Astrocyte of the spinal cord (primary cell): Measurements from ENCODE around the gene GUCY2F.

ENCODE experiments used
- DNase-seq: peaks from one replicate; pipeline ENCODE4 v3.0.0; 2011; ENCODE audit warnings: low read depth, low spot score
- H3K4me3 ChIP-seq: 2 replicates; pipeline ENCODE4 v1.5.1; 2011; ENCODE audit warnings: low read depth, mild to moderate bottlenecking, low read length, moderate library complexity
- in situ Hi-C: cut with HindIII; loops from 2 replicates; pipeline ENCODE4 v1.10.0; 2017; ENCODE audit warnings: low sequenced_read_pairs
- TF ChIP-seq, protein P1 (sequence below): IDR thresholded peaks from 2 replicates; pipeline ENCODE4 v1.5.1; 2012; ENCODE audit warnings: low read depth, mild to moderate bottlenecking, low read length, inconsistent platforms

The GUCY2F gene

GRCh38 chrX:109481986-109482385 lies at the start of gene GUCY2F:
Gene GUCY2F, minus strand, starts transcription at chrX:109482086. Its CDS starts 6,150 bp downstream, at chrX:109475936.
- TF ChIP-seq, protein P1, sequence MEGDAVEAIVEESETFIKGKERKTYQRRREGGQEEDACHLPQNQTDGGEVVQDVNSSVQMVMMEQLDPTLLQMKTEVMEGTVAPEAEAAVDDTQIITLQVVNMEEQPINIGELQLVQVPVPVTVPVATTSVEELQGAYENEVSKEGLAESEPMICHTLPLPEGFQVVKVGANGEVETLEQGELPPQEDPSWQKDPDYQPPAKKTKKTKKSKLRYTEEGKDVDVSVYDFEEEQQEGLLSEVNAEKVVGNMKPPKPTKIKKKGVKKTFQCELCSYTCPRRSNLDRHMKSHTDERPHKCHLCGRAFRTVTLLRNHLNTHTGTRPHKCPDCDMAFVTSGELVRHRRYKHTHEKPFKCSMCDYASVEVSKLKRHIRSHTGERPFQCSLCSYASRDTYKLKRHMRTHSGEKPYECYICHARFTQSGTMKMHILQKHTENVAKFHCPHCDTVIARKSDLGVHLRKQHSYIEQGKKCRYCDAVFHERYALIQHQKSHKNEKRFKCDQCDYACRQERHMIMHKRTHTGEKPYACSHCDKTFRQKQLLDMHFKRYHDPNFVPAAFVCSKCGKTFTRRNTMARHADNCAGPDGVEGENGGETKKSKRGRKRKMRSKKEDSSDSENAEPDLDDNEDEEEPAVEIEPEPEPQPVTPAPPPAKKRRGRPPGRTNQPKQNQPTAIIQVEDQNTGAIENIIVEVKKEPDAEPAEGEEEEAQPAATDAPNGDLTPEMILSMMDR, result no peak
- in situ Hi-C loops, result no loop called here
- no peak within 1 kb of the TSS for H3K4me3 ChIP-seq
- no peak for DNase-seq

DNA sequence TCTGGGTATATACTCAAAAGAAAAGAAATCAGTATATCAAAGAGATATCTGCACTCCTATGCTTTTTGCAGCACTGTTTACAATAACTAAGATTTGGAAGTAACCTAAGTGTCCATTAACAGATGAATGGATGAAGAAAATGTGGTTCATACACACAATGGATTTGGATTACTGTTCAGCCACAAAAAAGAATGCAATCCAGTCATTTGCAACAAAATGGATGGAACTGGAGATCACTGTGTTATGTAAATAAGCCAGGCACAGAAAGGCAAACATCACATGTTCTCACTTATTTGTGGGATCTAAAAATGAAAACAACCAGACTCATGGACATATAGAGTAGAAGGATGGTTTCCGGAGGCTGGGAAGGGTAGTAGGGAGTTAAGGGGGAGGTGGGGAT lies 37.1 kb upstream of the GUCY2F start:
- H3K4me3 ChIP-seq, result no peak overlapping the region
- in situ Hi-C loops, result no loop called here
- DNase-seq, result no peak
- TF ChIP-seq, protein P1, result no peak

DNA sequence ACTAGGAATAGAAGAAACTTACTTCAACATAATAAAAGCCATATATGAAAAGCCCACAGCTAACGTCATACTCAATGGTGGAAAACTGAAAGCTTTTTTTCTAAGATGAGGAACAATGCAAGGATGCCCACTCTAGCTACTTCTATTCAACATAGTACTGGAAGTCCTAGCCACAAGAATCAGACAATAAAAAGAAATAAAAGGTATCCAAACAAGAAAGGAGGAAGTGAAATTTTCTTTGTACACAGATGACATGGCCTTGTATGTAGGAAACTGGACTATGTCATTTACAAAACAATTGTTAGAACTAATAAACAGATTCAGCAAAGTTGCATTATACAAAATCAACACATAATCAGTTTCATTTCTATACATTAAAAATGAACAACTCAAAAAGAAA lies 29.2 kb upstream of the GUCY2F start:
- TF ChIP-seq, protein P1, result no peak
- in situ Hi-C loops, result no loop called here
- no peak overlapping the region for H3K4me3 ChIP-seq
- DNase-seq, result no peak

DNA sequence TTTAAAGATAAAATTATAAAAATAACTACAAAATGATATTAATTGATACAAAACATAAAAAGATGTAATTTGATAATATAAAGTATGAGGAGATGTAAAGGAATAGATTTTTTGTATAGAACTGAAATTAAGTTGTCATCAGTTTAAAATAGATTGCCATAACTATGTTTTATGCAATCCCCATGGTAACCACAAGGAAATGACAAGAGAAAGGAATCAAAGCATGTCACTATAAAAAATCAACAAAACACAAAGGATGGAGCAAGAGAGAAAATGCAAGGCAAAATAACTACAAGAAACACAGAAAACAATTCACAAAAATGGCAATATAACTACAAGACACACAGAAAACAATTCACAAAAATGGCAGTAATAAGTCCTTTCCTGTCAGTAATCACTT lies 27.0 kb upstream of the GUCY2F start:
- TF ChIP-seq, protein P1, result no peak
- in situ Hi-C loops, result no loop called here
- no peak overlapping the region for H3K4me3 ChIP-seq
- DNase-seq, result no peak

GRCh38 chrX:109501176-109501575 lies 19.3 kb upstream of the GUCY2F start:
- TF ChIP-seq, protein P1, result no peak
- H3K4me3 ChIP-seq, result no peak overlapping the region
- in situ Hi-C loops, result no loop called here
- DNase-seq, result no peak

GRCh38 chrX:109498434-109498833 lies 16.5 kb upstream of the GUCY2F start:
- no peak overlapping the region for H3K4me3 ChIP-seq
- in situ Hi-C loops, result no loop called here
- TF ChIP-seq, protein P1, result no peak
- no peak for DNase-seq

DNA sequence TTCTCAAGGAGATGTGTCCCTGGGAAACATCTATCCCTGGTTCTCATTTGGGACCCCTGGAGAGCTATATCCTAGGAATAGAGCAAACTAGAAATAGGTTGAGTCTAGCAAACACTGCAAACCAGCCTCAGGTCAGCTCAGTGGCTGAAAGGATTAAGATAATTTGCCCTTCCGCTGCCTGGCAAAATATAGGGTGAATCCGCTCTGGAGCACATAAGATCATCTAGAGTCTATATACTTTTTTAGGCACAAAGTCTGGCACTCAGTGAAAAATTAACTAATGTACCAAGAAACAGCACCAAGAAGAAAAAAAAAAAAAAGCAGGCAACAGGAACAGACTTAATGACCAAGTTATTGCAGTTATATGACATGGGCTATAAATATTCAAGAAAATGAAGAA lies 7.3 kb upstream of the GUCY2F start:
- in situ Hi-C loops, result no loop called here

More for the DNA sequence above, 7.3 kb upstream of the GUCY2F start:
- DNase-seq, result no peak
- TF ChIP-seq, protein P1, result no peak
- H3K4me3 ChIP-seq, result no peak overlapping the region
